Transverse colon (tissue), 4 donors: Measurements from ENCODE around the gene PEG3. TPM values are rescaled to one million over a fixed set of nuclear protein-coding genes. Genes with fewer than 3 reads are reported as not detected.

Source experiments
- DNase-seq: peaks from one replicate; pipeline ENCODE4 v3.0.0-alpha.2; 2019
- H3K27ac ChIP-seq, 4 donors: fragments of 200-600 bp; sonication (generic); 2 replicates each; pipeline ENCODE4 v1.5.1; 2016 to 2018; ENCODE audit warnings: inconsistent platforms in 4 of 4
- H3K27me3 ChIP-seq: fragments of 200-600 bp; sonication (generic); 2 replicates; pipeline ENCODE4 v1.5.1; 2017; ENCODE audit warnings: inconsistent platforms
- H3K36me3 ChIP-seq, 4 donors: fragments of 200-600 bp; sonication (generic); 2 replicates each; pipeline ENCODE4 v1.5.1; 2017 to 2019; ENCODE audit warnings: inconsistent platforms in 4 of 4
- H3K4me1 ChIP-seq, 4 donors: fragments of 200-600 bp; sonication (generic); 2 replicates each; pipeline ENCODE4 v1.5.1; 2017 to 2020; ENCODE audit warnings: inconsistent platforms in 4 of 4
- H3K4me3 ChIP-seq, 4 donors: fragments of 200-600 bp; sonication (generic); 1 replicate in 1 of 4; 2 replicates in 3 of 4; pipeline versions ENCODE4 v1.5.1 to v1.6.1; 2017 to 2019; ENCODE audit warnings: inconsistent platforms in 4 of 4
- H3K9me3 ChIP-seq, 2 donors: fragments of 200-600 bp; sonication (generic); 2 replicates each; pipeline ENCODE4 v1.5.1; 2017 to 2019; ENCODE audit warnings: inconsistent platforms in 2 of 2
- CTCF ChIP-seq, 5 experiments: fragments of 200-600 bp in 3 of 5; fragments of 450-650 bp in 2 of 5; sonication (generic) in 3 of 5; IDR thresholded peaks; 1 replicate in 2 of 5; 2 replicates in 3 of 5; pipeline ENCODE4 v1.5.1; 2016 to 2017; ENCODE audit warnings: antibody characterized with exemption in 5 of 5, inconsistent platforms in 3 of 5, mild to moderate bottlenecking in 2 of 5, moderate library complexity in 1 of 5
- EP300 ChIP-seq: sonication (generic); formaldehyde crosslinking; IDR thresholded peaks from one replicate; pipeline ENCODE4 v1.6.1; 2017; ENCODE audit warnings: antibody characterized with exemption, low read depth
- POLR2A ChIP-seq: fragments of 450-650 bp; IDR thresholded peaks from one replicate; pipeline ENCODE4 v1.6.1; 2016; ENCODE audit warnings: antibody characterized with exemption, mild to moderate bottlenecking, moderate library complexity
- POLR2AphosphoS5 ChIP-seq, 3 donors: sonication (generic); formaldehyde crosslinking; IDR thresholded peaks; one replicate each; pipeline ENCODE4 v1.6.1; 2016; ENCODE audit warnings: antibody characterized with exemption in 3 of 3
- WGBS, 2 donors: methylation state at CpG; one replicate each; pipeline ENCODE4 v1.1.5; 2018; ENCODE audit warnings: low coverage in 1 of 2; 5-methylcytosine and 5-hydroxymethylcytosine counted together
- in situ Hi-C, 4 donors: fragments of 200-750 bp; cut with MboI; loops; one replicate each; pipeline versions ENCODE4 v1.15.0 to v1.15.1; 2017; ENCODE audit warnings: low sequenced_read_pairs in 3 of 4, low pct_ligation_motif_present in 1 of 4, low pct_unique_long_range_greater_than_20kb in 1 of 4
- intact Hi-C: fragments of 100-400 bp; cut with DNase I; formaldehyde crosslinking; loops from one replicate; pipeline ENCODE4 v1.15.1; 2023; ENCODE audit warnings: low total_unique reads
- total RNA-seq, 4 donors: library from RNA; depleted of rRNA; stranded (reverse); fragments of >200 nt; gene quantifications; one replicate each; pipeline ENCODE4 v1.1.0, GENCODE V29; 2016

Gene PEG3
- total RNA-seq, 4 donors from 2014 or later, result 0.80 to 6.7 (median 3.4) TPM

- no peaks in the 10 kb centered on the region for H3K4me1 ChIP-seq
- no peak for TF ChIP-seq POLR2AphosphoS5 (IDR thresholded peaks at IDR 0.05)
- no peak for TF ChIP-seq EP300
- TF ChIP-seq POLR2A, result no peak
- TF ChIP-seq CTCF (IDR thresholded peaks at IDR 0.05), result no peak
- intact Hi-C loops, result no loop called here
- no peak for DNase-seq
- H3K4me3 ChIP-seq, result no peak overlapping the region
- H3K36me3 ChIP-seq, result no peaks in the 10 kb centered on the region
- H3K27ac ChIP-seq, result no peak overlapping the region
- no peaks in the 10 kb centered on the region for H3K9me3 ChIP-seq
- WGBS, 2 donors, result 56 to 59% methylated on average over 2 of the region's 2 CpGs
- in situ Hi-C loops, result no loop called here
- H3K27me3 ChIP-seq, result no peaks in the 10 kb centered on the region
Measured at GRCh38 chr19:56831255-56831654, 9.3 kb downstream of the PEG3 start.

- Histone ChIP-seq H3K27ac (no peak overlapping the region), H3K4me3 (no peak overlapping the region), H3K9me3 (no peaks in the 10 kb centered on the region), H3K27me3 (no peaks in the 10 kb centered on the region), H3K36me3 (no peaks in the 10 kb centered on the region), H3K4me1 (no peaks in the 10 kb centered on the region)
- in situ Hi-C loops, result no loop called here
- intact Hi-C loops, result no loop called here
- no peak for DNase-seq
- WGBS, 2 donors, result 20 to 75% methylated on average over 2 to 6 of the region's 6 CpGs
- TF ChIP-seq EP300 (no peak), POLR2AphosphoS5 (IDR thresholded peaks at IDR 0.05) (no peak), POLR2A (no peak), CTCF (IDR thresholded peaks at IDR 0.05) (no peak)
Measured at GRCh38 chr19:56829596-56829995, 10.9 kb downstream of the PEG3 start.

GRCh38 chr19:56827708-56828107, 12.8 kb downstream of the PEG3 start:
- Histone ChIP-seq H3K27me3 (no peaks in the 10 kb centered on the region), H3K36me3 (no peaks in the 10 kb centered on the region), H3K9me3 (peaks cover 0 to 4% of the 10 kb centered on the region in 2 donors), H3K4me1 (no peaks in the 10 kb centered on the region), H3K27ac (no peak overlapping the region), H3K4me3 (no peak overlapping the region)
- no peak for DNase-seq
- 66 to 70% methylated on average over 2 of the region's 2 CpGs for WGBS, 2 donors
- TF ChIP-seq POLR2A (no peak), POLR2AphosphoS5 (IDR thresholded peaks at IDR 0.05) (no peak), EP300 (no peak), CTCF (IDR thresholded peaks at IDR 0.05) (no peak)
- intact Hi-C loops (no loop called here), in situ Hi-C loops (no loop called here)

- H3K36me3 ChIP-seq, result no peaks in the 10 kb centered on the region
- intact Hi-C loops, result no loop called here
- H3K4me3 ChIP-seq, result no peak overlapping the region
- no peak for TF ChIP-seq POLR2A
- no peak for TF ChIP-seq POLR2AphosphoS5 (IDR thresholded peaks at IDR 0.05)
- TF ChIP-seq EP300, result no peak
- TF ChIP-seq CTCF (IDR thresholded peaks at IDR 0.05), result no peak
- in situ Hi-C loops, result no loop called here
- no peak for DNase-seq
- 82% methylated on average over 6 of the region's 6 CpGs; no CpG with 5 or more reads in 1 of the 2 donors for WGBS, 2 donors
- H3K27me3 ChIP-seq, result no peaks in the 10 kb centered on the region
- no peaks in the 10 kb centered on the region for H3K4me1 ChIP-seq
- no peak overlapping the region for H3K27ac ChIP-seq
- H3K9me3 ChIP-seq, result peaks cover 0 to 4% of the 10 kb centered on the region in 2 donors
Measured at GRCh38 chr19:56823956-56824355, 16.6 kb downstream of the PEG3 start.
